Measurements from ENCODE around the gene RAB22A.

RAB22A gene

GRCh38 chr20:58331961-58332551, 22.5 kb downstream of the RAB22A start:
- Histone ChIP-seq H3K79me2 (ENCODE audit: insufficient read depth, low read depth) (peaks cover 30% of the 10 kb centered on the region; the same call in 1 of the 2 replicates), H3K4me3 (IDR thresholded peaks at IDR 0.05; ENCODE audit: insufficient read depth, low read depth, low read length) (no peak overlapping the region), H3K9ac (no peak overlapping the region), H2AFZ (ENCODE audit: low read depth) (no peak overlapping the region), H3K27me3 (ENCODE audit: insufficient read depth, low read depth) (no peaks in the 10 kb centered on the region), H3K27ac (no peak overlapping the region), H3K4me1 (ENCODE audit: low read depth, poor library complexity, severe bottlenecking) (no peaks in the 10 kb centered on the region), H3K4me2 (no peak overlapping the region), H3K36me3 (ENCODE audit: insufficient read depth) (no peaks in the 10 kb centered on the region), H4K20me1 (ENCODE audit: insufficient read depth) (no peaks in the 10 kb centered on the region)
- TF ChIP-seq CTCF (conservative IDR thresholded peaks at IDR 0.05; ENCODE audit: low read depth, low read length): no peak

- TF ChIP-seq CTCF (conservative IDR thresholded peaks at IDR 0.05; ENCODE audit: low read depth, low read length): no peak
- Histone ChIP-seq H3K36me3 (ENCODE audit: insufficient read depth) (no peaks in the 10 kb centered on the region), H3K4me1 (ENCODE audit: low read depth, poor library complexity, severe bottlenecking) (peaks cover 3% of the 10 kb centered on the region), H3K4me2 (no peak overlapping the region), H3K9ac (no peak overlapping the region), H3K27ac (no peak overlapping the region), H3K4me3 (IDR thresholded peaks at IDR 0.05; ENCODE audit: insufficient read depth, low read depth, low read length) (no peak overlapping the region), H4K20me1 (ENCODE audit: insufficient read depth) (no peaks in the 10 kb centered on the region), H3K27me3 (ENCODE audit: insufficient read depth, low read depth) (no peaks in the 10 kb centered on the region), H2AFZ (ENCODE audit: low read depth) (no peak overlapping the region), H3K79me2 (ENCODE audit: insufficient read depth, low read depth) (no peaks in the 10 kb centered on the region)
Measured at GRCh38 chr20:58339741-58340140, 30.2 kb downstream of the RAB22A start.

DNA sequence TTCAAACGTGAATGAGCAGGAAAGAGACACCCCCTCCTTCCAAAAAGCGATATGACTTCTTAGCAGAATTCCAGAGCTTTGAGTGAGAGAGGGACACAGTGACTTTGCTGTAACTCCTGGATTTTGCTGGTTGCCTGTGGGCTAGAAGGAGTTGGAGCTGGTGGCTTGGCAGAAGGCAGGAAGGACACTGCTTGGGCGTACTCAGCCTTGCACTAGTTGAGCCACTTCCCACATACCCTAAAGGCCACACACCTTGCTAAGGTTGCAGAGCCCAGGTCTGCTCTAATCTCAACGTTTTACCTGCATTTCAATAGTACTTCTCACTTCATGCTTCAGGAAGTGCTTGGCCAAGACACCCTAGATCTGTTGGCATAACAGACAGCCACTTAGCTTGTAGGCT, 30.6 kb downstream of the RAB22A start:
- Histone ChIP-seq H3K4me3 (IDR thresholded peaks at IDR 0.05; ENCODE audit: insufficient read depth, low read depth, low read length) (no peak overlapping the region), H2AFZ (ENCODE audit: low read depth) (no peak overlapping the region), H3K27ac (no peak overlapping the region), H3K9ac (no peak overlapping the region), H3K4me2 (no peak overlapping the region), H4K20me1 (ENCODE audit: insufficient read depth) (no peaks in the 10 kb centered on the region), H3K79me2 (ENCODE audit: insufficient read depth, low read depth) (no peaks in the 10 kb centered on the region), H3K36me3 (ENCODE audit: insufficient read depth) (no peaks in the 10 kb centered on the region), H3K27me3 (ENCODE audit: insufficient read depth, low read depth) (no peaks in the 10 kb centered on the region), H3K4me1 (ENCODE audit: low read depth, poor library complexity, severe bottlenecking) (peaks cover 3% of the 10 kb centered on the region)
- no peak for TF ChIP-seq CTCF (conservative IDR thresholded peaks at IDR 0.05; ENCODE audit: low read depth, low read length)

DNA sequence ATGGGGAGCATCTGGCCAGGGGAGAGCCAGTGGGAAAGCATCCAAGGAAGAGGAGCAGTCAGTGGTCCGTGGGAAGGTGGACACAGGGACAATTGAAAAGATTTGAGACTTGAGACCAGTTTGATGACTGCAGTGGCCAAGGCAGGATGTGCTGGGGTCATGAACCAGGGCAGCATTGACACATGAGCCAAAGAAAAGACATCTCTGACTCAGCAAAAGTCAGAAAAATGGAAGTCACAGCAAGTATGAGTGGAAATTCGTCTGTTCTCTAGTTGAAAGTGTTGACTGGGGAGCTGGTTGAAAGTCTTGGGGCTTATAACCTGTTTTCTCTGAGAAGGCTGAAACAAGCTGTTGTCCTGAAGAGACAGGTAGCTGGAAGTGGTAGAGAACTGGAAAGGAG, 31.3 kb downstream of the RAB22A start:
- no peaks in the 10 kb centered on the region for H4K20me1 ChIP-seq (ENCODE audit: insufficient read depth)
- H3K4me3 ChIP-seq (IDR thresholded peaks at IDR 0.05; ENCODE audit: insufficient read depth, low read depth, low read length): no peak overlapping the region
- H3K36me3 ChIP-seq (ENCODE audit: insufficient read depth): no peaks in the 10 kb centered on the region
- TF ChIP-seq CTCF (conservative IDR thresholded peaks at IDR 0.05; ENCODE audit: low read depth, low read length): no peak
- no peak overlapping the region for H3K9ac ChIP-seq
- H3K4me1 ChIP-seq (ENCODE audit: low read depth, poor library complexity, severe bottlenecking): peaks cover 3% of the 10 kb centered on the region
- H2AFZ ChIP-seq (ENCODE audit: low read depth): no peak overlapping the region
- no peak overlapping the region for H3K27ac ChIP-seq
- no peaks in the 10 kb centered on the region for H3K27me3 ChIP-seq (ENCODE audit: insufficient read depth, low read depth)
- H3K79me2 ChIP-seq (ENCODE audit: insufficient read depth, low read depth): no peaks in the 10 kb centered on the region
- no peak overlapping the region for H3K4me2 ChIP-seq

Data from KMS-11 (cell line).